OCI-LY3 (cell line): Measurements from ENCODE around the gene SPTBN4.

Experiments used
- H2AFZ ChIP-seq: fragments of 200-600, 300-600 bp; shearing (Covaris generic); 2 replicates; pipeline ENCODE4 v1.6.0; 2014; ENCODE audit warnings: antibody characterized with exemption, low read depth, low read length
- H3K27ac ChIP-seq: fragments of 200-600, 300-600 bp; sonication (generic); 2 replicates; pipeline ENCODE4 v1.5.1; 2014; ENCODE audit warnings: mild to moderate bottlenecking, low read length, moderate library complexity, mixed read lengths
- H3K27me3 ChIP-seq: fragments of 200-600, 300-600 bp; sonication (generic); 2 replicates; pipeline ENCODE4 v1.6.1; 2014; ENCODE audit warnings: low read depth, low read length, mixed read lengths
- H3K36me3 ChIP-seq: fragments of 200-600, 300-600 bp; sonication (generic); replicated peaks from 2 replicates; pipeline ENCODE3; 2014; ENCODE audit warnings: low read depth, low read length, mixed read lengths
- H3K4me1 ChIP-seq: fragments of 300-600, 200-600 bp; sonication (generic); 2 replicates; pipeline ENCODE4 v1.6.1; 2014; ENCODE audit warnings: low read length, mixed read lengths
- H3K4me2 ChIP-seq: fragments of 200-600, 300-600 bp; sonication (generic); 2 replicates; pipeline ENCODE4 v1.6.1; 2014; ENCODE audit warnings: low read length, mixed read lengths
- H3K4me3 ChIP-seq: fragments of 300-600, 200-600 bp; sonication (generic); 2 replicates; pipeline ENCODE4 v1.5.1; 2014; ENCODE audit warnings: antibody characterized with exemption, mild to moderate bottlenecking, low read length, moderate library complexity
- H3K79me2 ChIP-seq: fragments of 300-600, 200-600 bp; shearing (Covaris generic); 2 replicates; pipeline ENCODE4 v1.6.1; 2014; ENCODE audit warnings: mild to moderate bottlenecking, low read length, mixed read lengths
- H3K9ac ChIP-seq: fragments of 300-600, 200-600 bp; shearing (Covaris generic); 2 replicates; pipeline ENCODE4 v1.6.0; 2014; ENCODE audit warnings: mild to moderate bottlenecking, low read length, moderate library complexity
- H3K9me3 ChIP-seq: fragments of 200-600, 300-600 bp; shearing (Covaris generic); 2 replicates; pipeline ENCODE4 v1.6.1; 2014; ENCODE audit warnings: low read length, mixed read lengths; ENCODE audit not compliant: insufficient read depth
- H4K20me1 ChIP-seq: fragments of 200-600, 300-600 bp; sonication (generic); 2 replicates; pipeline ENCODE4 v1.6.1; 2016; ENCODE audit warnings: low read length, mixed read lengths; ENCODE audit not compliant: insufficient read depth
- EZH2phosphoT487 ChIP-seq: fragments of 200-600 bp; shearing (Covaris generic); IDR thresholded peaks from 2 replicates; pipeline ENCODE4 v1.6.1; 2018; ENCODE audit warnings: antibody characterized with exemption, mixed run types, low read depth
- TF ChIP-seq, protein P1 (sequence below): fragments of 200-600, 300-600 bp; sonication (generic); IDR thresholded peaks from 2 replicates; pipeline ENCODE4 v1.5.1; 2014; ENCODE audit warnings: antibody characterized with exemption, low read length, low read depth

Gene SPTBN4

GRCh38 chr19:40625406-40626120 lies 158.8 kb downstream of the SPTBN4 start:
- Histone ChIP-seq H3K36me3 (peaks cover 4% of the 10 kb centered on the region), H3K27ac (no peak overlapping the region), H4K20me1 (no peaks in the 10 kb centered on the region), H3K4me2 (no peak overlapping the region), H3K79me2 (no peaks in the 10 kb centered on the region), H2AFZ (no peak overlapping the region), H3K9me3 (no peaks in the 10 kb centered on the region), H3K4me3 (no peak overlapping the region), H3K27me3 (no peaks in the 10 kb centered on the region), H3K4me1 (no peaks in the 10 kb centered on the region), H3K9ac (no peak overlapping the region)
- TF ChIP-seq, protein P1, sequence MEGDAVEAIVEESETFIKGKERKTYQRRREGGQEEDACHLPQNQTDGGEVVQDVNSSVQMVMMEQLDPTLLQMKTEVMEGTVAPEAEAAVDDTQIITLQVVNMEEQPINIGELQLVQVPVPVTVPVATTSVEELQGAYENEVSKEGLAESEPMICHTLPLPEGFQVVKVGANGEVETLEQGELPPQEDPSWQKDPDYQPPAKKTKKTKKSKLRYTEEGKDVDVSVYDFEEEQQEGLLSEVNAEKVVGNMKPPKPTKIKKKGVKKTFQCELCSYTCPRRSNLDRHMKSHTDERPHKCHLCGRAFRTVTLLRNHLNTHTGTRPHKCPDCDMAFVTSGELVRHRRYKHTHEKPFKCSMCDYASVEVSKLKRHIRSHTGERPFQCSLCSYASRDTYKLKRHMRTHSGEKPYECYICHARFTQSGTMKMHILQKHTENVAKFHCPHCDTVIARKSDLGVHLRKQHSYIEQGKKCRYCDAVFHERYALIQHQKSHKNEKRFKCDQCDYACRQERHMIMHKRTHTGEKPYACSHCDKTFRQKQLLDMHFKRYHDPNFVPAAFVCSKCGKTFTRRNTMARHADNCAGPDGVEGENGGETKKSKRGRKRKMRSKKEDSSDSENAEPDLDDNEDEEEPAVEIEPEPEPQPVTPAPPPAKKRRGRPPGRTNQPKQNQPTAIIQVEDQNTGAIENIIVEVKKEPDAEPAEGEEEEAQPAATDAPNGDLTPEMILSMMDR = no peak
- no peak for TF ChIP-seq EZH2phosphoT487
